H1 (cell line): ENCODE data around the gene NKPD1. TPM values are rescaled to one million over a fixed set of nuclear protein-coding genes. Genes with fewer than 3 reads are reported as not detected.

Experiments
- CTCF ChIA-PET: fragments of 300-600 bp; sonication (Branson Sonifier 250); formaldehyde crosslinking; loops from one replicate; lab custom pipeline; 2021; ENCODE audit not compliant: partially characterized antibody; lab: Charles Lee
- POLR2A ChIA-PET: fragments of 300-600 bp; sonication (Branson Sonifier 250); formaldehyde crosslinking; loops from one replicate; lab custom pipeline; 2021; ENCODE audit warnings: inconsistent platforms; ENCODE audit not compliant: partially characterized antibody; lab: Charles Lee
- DNase-seq, 2 experiments: peaks; one replicate each; pipeline versions ENCODE4 v3.0.0 to v3.0.0-alpha.2; 2010 to 2022; ENCODE audit warnings: low spot score in 2 of 2, low read depth in 1 of 2, mixed read lengths in 1 of 2
- FAIRE-seq: peaks from 2 replicates; lab custom pipeline; 2011; peaks lifted over from hg19 to GRCh38; lab: Jason Lieb, UNC
- H2AFZ ChIP-seq: 2 replicates; pipeline ENCODE4 v1.8.1; 2012; ENCODE audit warnings: low read length, inconsistent platforms
- H2AK5ac ChIP-seq: 2 replicates; pipeline ENCODE4 v1.6.1; 2013; ENCODE audit warnings: low read depth, low read length
- H2BK120ac ChIP-seq: replicated peaks from 2 replicates; pipeline ENCODE3; 2013; ENCODE audit warnings: low read depth, low read length, inconsistent platforms
- H2BK12ac ChIP-seq: 2 replicates; pipeline ENCODE4 v1.6.1; 2013; ENCODE audit warnings: low read depth, low read length
- H2BK15ac ChIP-seq: 2 replicates; pipeline ENCODE4 v1.6.1; 2013; ENCODE audit warnings: low read length
- H2BK20ac ChIP-seq: 2 replicates; pipeline ENCODE4 v1.6.1; 2013; ENCODE audit warnings: low read length
- H2BK5ac ChIP-seq: 2 replicates; pipeline ENCODE4 v1.6.1; 2013; ENCODE audit warnings: low read depth, low read length
- H3K14ac ChIP-seq: 2 replicates; pipeline ENCODE4 v1.6.1; 2013; ENCODE audit warnings: inconsistent platforms; ENCODE audit not compliant: insufficient read length
- H3K18ac ChIP-seq: 2 replicates; pipeline ENCODE4 v1.6.1; 2013; ENCODE audit warnings: low read length; ENCODE audit errors: extremely low read depth
- H3K23ac ChIP-seq: 2 replicates; pipeline ENCODE4 v1.6.1; 2013; ENCODE audit warnings: inconsistent platforms; ENCODE audit not compliant: insufficient read length
- H3K23me2 ChIP-seq: 2 replicates; pipeline ENCODE4 v1.6.1; 2013; ENCODE audit warnings: low read depth, low read length
- H3K27ac ChIP-seq: 2 replicates; pipeline ENCODE4 v1.6.1; 2011; ENCODE audit warnings: low read depth, low read length, inconsistent platforms
- H3K27me3 ChIP-seq, 4 experiments: replicated peaks in 1 of 4; 1 replicate in 1 of 4; 2 replicates in 3 of 4; pipeline versions ENCODE4 v1.6.1 to v1.8.1; 2011 to 2013; ENCODE audit warnings: low read length in 3 of 4, mild to moderate bottlenecking in 3 of 4, inconsistent platforms in 2 of 4, mixed read lengths in 2 of 4, moderate library complexity in 1 of 4; ENCODE audit not compliant: control insufficient read depth in 3 of 4, insufficient read depth in 3 of 4; ENCODE audit errors: extremely low read depth in 1 of 4
- H3K36me3 ChIP-seq, 4 experiments: 2 replicates each; pipeline versions ENCODE4 v1.6.1 to v1.8.1; 2011 to 2013; ENCODE audit warnings: mild to moderate bottlenecking in 4 of 4, low read length in 3 of 4, moderate library complexity in 2 of 4, control low read depth in 1 of 4, inconsistent platforms in 1 of 4; ENCODE audit not compliant: insufficient read depth in 4 of 4, control insufficient read depth in 2 of 4
- H3K4ac ChIP-seq: replicated peaks from 2 replicates; pipeline ENCODE3; 2013; ENCODE audit warnings: low read length, low read depth, mixed read lengths, inconsistent platforms; ENCODE audit not compliant: insufficient read length
- H3K4me1 ChIP-seq, 4 experiments: replicated peaks in 1 of 4; 1 replicate in 1 of 4; 2 replicates in 3 of 4; pipeline versions ENCODE4 v1.6.1 to v1.8.1; 2011 to 2013; ENCODE audit warnings: low read length in 3 of 4, inconsistent platforms in 2 of 4, mixed read lengths in 1 of 4; ENCODE audit not compliant: insufficient read depth in 4 of 4, control insufficient read depth in 3 of 4
- H3K4me2 ChIP-seq, 2 experiments: 2 replicates each; pipeline versions ENCODE4 v1.6.1 to v1.8.1; 2011 to 2013; ENCODE audit warnings: low read depth in 2 of 2, low read length in 2 of 2, control low read depth in 1 of 2, inconsistent platforms in 1 of 2, mild to moderate bottlenecking in 1 of 2; ENCODE audit not compliant: insufficient read depth in 1 of 2
- H3K4me3 ChIP-seq, 4 experiments: fragments of 200-600, 300-600 bp in 1 of 4; sonication (generic), shearing (Covaris generic), sonication (Bioruptor Twin) in 1 of 4; 2 replicates each; pipeline versions ENCODE4 v1.5.1 to v1.8.1; 2011 to 2016; ENCODE audit warnings: low read length in 4 of 4, low read depth in 3 of 4, control low read depth in 2 of 4, inconsistent platforms in 2 of 4, mild to moderate bottlenecking in 2 of 4, mixed read lengths in 1 of 4, moderate library complexity in 1 of 4; ENCODE audit not compliant: insufficient read depth in 2 of 4; ENCODE audit errors: extremely low read depth in 1 of 4
- H3K56ac ChIP-seq: replicated peaks from 2 replicates; pipeline ENCODE3; 2013; ENCODE audit warnings: low read depth, mild to moderate bottlenecking, mixed read lengths, low read length, inconsistent platforms; ENCODE audit not compliant: insufficient read length
- H3K79me1 ChIP-seq: 2 replicates; pipeline ENCODE4 v1.6.1; 2013; ENCODE audit warnings: low read depth, low read length, control low read depth
- H3K79me2 ChIP-seq, 2 experiments: 2 replicates each; pipeline versions ENCODE4 v1.6.1 to v1.8.1; 2012 to 2013; ENCODE audit warnings: low read length in 2 of 2, mild to moderate bottlenecking in 2 of 2, inconsistent platforms in 1 of 2; ENCODE audit not compliant: insufficient read depth in 2 of 2, control insufficient read depth in 1 of 2
- H3K9ac ChIP-seq, 4 experiments: replicated peaks in 1 of 4; 1 replicate in 1 of 4; 2 replicates in 3 of 4; pipeline versions ENCODE4 v1.6.1 to v1.8.1; 2011 to 2013; ENCODE audit warnings: low read depth in 3 of 4, low read length in 3 of 4, control low read depth in 2 of 4, mild to moderate bottlenecking in 2 of 4, moderate library complexity in 2 of 4, inconsistent platforms in 1 of 4; ENCODE audit errors: extremely low read depth in 1 of 4
- H3K9me3 ChIP-seq, 2 experiments: 2 replicates each; pipeline versions ENCODE4 v1.6.1 to v1.8.1; 2012 to 2013; ENCODE audit warnings: mild to moderate bottlenecking in 2 of 2, moderate library complexity in 2 of 2, control low read depth in 1 of 2, inconsistent platforms in 1 of 2, low read depth in 1 of 2, low read length in 1 of 2, mixed read lengths in 1 of 2; ENCODE audit not compliant: insufficient read depth in 2 of 2
- H4K20me1 ChIP-seq, 2 experiments: replicated peaks in 1 of 2; 2 replicates each; pipeline versions ENCODE3 to v1.8.1; 2011 to 2013; ENCODE audit warnings: inconsistent platforms in 2 of 2, low read length in 2 of 2, mild to moderate bottlenecking in 1 of 2; ENCODE audit not compliant: insufficient read depth in 2 of 2, control insufficient read depth in 1 of 2
- H4K5ac ChIP-seq: 2 replicates; pipeline ENCODE4 v1.6.1; 2013; ENCODE audit warnings: low read length, low read depth, mixed read lengths, inconsistent platforms; ENCODE audit not compliant: insufficient read length
- H4K8ac ChIP-seq: 2 replicates; pipeline ENCODE4 v1.8.0; 2013; ENCODE audit warnings: mild to moderate bottlenecking, moderate library complexity, low read length, inconsistent platforms; ENCODE audit not compliant: insufficient read depth; ENCODE audit errors: extremely low read depth
- H4K91ac ChIP-seq: replicated peaks from 2 replicates; pipeline ENCODE3; 2013; ENCODE audit warnings: low read length, mixed read lengths, inconsistent platforms; ENCODE audit not compliant: insufficient read length
- EGR1 ChIP-seq: IDR thresholded peaks from 2 replicates; pipeline ENCODE4 v1.6.1; 2011; ENCODE audit warnings: low read depth, low read length, borderline replicate concordance
- EZH2 ChIP-seq: fragments of 200-600 bp; sonication (generic); IDR thresholded peaks from 2 replicates; pipeline ENCODE4 v1.7.1; 2012; ENCODE audit warnings: low read depth, mild to moderate bottlenecking, moderate library complexity, low read length, inconsistent platforms; ENCODE audit not compliant: severe bottlenecking
- HDAC2 ChIP-seq, 2 experiments: fragments of 300-600 bp in 1 of 2; sonication (generic) in 1 of 2; IDR thresholded peaks; 2 replicates each; pipeline ENCODE4 v1.6.1; 2011 to 2012; ENCODE audit warnings: low read depth in 2 of 2, low read length in 2 of 2, mild to moderate bottlenecking in 2 of 2, moderate library complexity in 2 of 2, borderline replicate concordance in 1 of 2, inconsistent platforms in 1 of 2
- HDAC6 ChIP-seq: IDR thresholded peaks from one replicate; pipeline ENCODE4 v1.7.1; 2012; ENCODE audit warnings: low read depth, mild to moderate bottlenecking, inconsistent platforms, low read length, moderate library complexity
- KDM4A ChIP-seq: IDR thresholded peaks from one replicate; pipeline ENCODE4 v1.7.1; 2012; ENCODE audit warnings: low read depth, mild to moderate bottlenecking, moderate library complexity, low read length, inconsistent platforms; ENCODE audit not compliant: severe bottlenecking
- NANOG ChIP-seq: IDR thresholded peaks from 2 replicates; pipeline ENCODE4 v1.6.1; 2011; ENCODE audit warnings: low read length, low read depth, mild to moderate bottlenecking, inconsistent platforms; ENCODE audit not compliant: insufficient read depth, poor library complexity, severe bottlenecking
- RXRA ChIP-seq: IDR thresholded peaks from 2 replicates; pipeline ENCODE4 v1.6.1; 2011; ENCODE audit warnings: low read depth, mild to moderate bottlenecking, low read length, moderate library complexity; ENCODE audit not compliant: insufficient read depth
- WGBS, 2 experiments: shearing (Covaris generic) in 1 of 2; methylation state at CpG; one replicate each; pipeline versions ENCODE4 v1.1.6 to v1.1.7; 2013 to 2015; ENCODE audit warnings: low lambda C conversion rate in 2 of 2, mixed read lengths in 2 of 2, inconsistent platforms in 1 of 2, low coverage in 1 of 2, missing lambda C conversion rate in 1 of 2; ENCODE audit not compliant: insufficient replicate concordance in 2 of 2, insufficient coverage in 1 of 2, insufficient read length in 1 of 2; ENCODE audit errors: extremely low coverage in 1 of 2, missing lambda C conversion rate in 1 of 2; 5-methylcytosine and 5-hydroxymethylcytosine counted together
- polyA plus RNA-seq, 7 experiments: library from polyadenylated mRNA; depleted of rRNA in 3 of 7; stranded (reverse) in 5 of 7; unstranded in 2 of 7; fragments of >200 nt in 5 of 7; fragments of 200-250 nt in 2 of 7; gene quantifications; 1 replicate in 5 of 7; 2 replicates in 1 of 7; 4 replicates in 1 of 7; pipeline versions ENCODE4 v1.2.1 to v1.2.3, GENCODE V29; 2011 to 2013; ENCODE audit warnings: missing spikeins in 2 of 7, mixed read lengths in 2 of 7
- total RNA-seq: library from RNA; stranded (reverse); fragmentation: NEBNext Ultra II Directional; extraction: Animal tissue kit (Norgen Biotek cat#: 25700); gene quantifications from 2 replicates; pipeline ENCODE4 v1.2.1, GENCODE V29; 2021
- TF ChIP-seq, protein P1 (sequence below): IDR thresholded peaks from 2 replicates; pipeline ENCODE4 v1.6.1; 2012; ENCODE audit warnings: inconsistent platforms

The NKPD1 gene
- total and polyA plus RNA-seq, 2 of the 8 experiments (the other 6 are each of a cell fraction or from before 2014, with no cell fraction given): 0.30 to 0.39 TPM

DNA sequence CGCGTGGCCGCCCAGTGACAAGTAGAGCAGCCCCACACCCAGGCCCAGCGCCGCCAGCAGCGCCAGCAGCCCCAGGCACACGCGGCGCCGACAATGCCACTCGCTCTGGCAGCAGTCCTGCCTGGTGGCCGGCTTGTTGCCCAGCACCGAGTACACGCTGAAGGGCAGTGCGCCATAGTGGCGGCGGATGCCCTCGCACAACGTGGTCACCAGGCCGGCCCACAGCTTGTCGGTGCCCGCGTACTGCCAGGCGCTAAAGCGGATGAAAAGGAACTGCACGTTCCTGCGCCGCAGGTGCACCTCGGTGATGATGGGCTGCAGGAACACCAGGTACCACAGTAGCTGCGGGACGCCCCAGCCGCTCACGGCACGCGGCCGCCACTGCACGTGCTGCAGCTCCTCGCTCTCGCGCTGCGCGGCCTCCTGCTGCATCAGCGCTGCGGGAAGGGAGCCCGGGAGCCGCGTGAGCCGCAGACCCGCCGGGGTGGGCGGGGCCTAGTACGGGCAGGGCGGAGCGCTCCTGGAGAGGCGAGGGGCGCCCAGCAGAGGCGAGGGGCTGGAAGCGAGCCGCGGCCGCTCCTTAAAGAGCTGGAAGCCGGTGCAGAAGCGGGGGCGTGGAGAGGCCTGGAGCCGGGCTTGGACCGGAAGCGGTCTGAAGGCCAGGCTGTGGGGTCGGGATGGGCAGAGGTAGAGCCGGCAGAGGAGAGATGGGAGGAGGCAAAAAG, 7.3 kb downstream of the NKPD1 start:
- Histone ChIP-seq H3K4me2 (peak overlapping the region; percentile 72 to 77), H3K9me3 (peaks cover 0 to 8% of the 10 kb centered on the region in 2 experiments; a peak in 1 of 4 replicates), H3K14ac (no peak overlapping the region), H3K27me3 (peaks cover 16 to 49% (median 40%) of the 10 kb centered on the region in 4 experiments), H3K56ac (peak overlapping the region; percentile 12), H4K91ac (peak overlapping the region; percentile 72), H3K4ac (peak overlapping the region; percentile 53), H3K4me1 (peaks cover 0 to 13% (median 3%) of the 10 kb centered on the region in 4 experiments; a peak in 6 of 7 replicates), H3K9ac (no peak overlapping the region), H3K79me2 (no peaks in the 10 kb centered on the region), H3K23ac (no peak overlapping the region), H2BK12ac (peak overlapping the region; percentile 88; the same call in 1 of the 2 replicates), H3K18ac (peak overlapping the region; percentile 95), H3K79me1 (no peaks in the 10 kb centered on the region; the same call in 1 of the 2 replicates), H2BK5ac (peak overlapping the region; percentile 26; the same call in 1 of the 2 replicates), H3K4me3 (peak overlapping the region; percentile 17 to 55 (median 29)), H2AFZ (peak overlapping the region; percentile 77; the same call in 1 of the 2 replicates), H4K20me1 (peaks cover 0 to 14% of the 10 kb centered on the region in 2 experiments), H2BK20ac (no peak overlapping the region), H4K8ac (no peak overlapping the region; the same call in 1 of the 2 replicates), H2AK5ac (no peak overlapping the region), H3K27ac (no peak overlapping the region), H4K5ac (no peak overlapping the region), H2BK120ac (no peak overlapping the region), H3K36me3 (0 out of 8 replicates have a peak, but pooled peaks cover 0 to 2% (median 0%) of the 10 kb centered on the region in 4 experiments), H2BK15ac (peak overlapping the region; percentile 88; the same call in 1 of the 2 replicates), H3K23me2 (peaks cover 9% of the 10 kb centered on the region; the same call in 1 of the 2 replicates)
- 22% methylated on average over 64 of the region's 69 CpGs; no CpG with 5 or more reads in 1 of the 2 experiments for WGBS, 2 experiments
- DNase-seq (peak in 1 of 2 experiments; percentile 86), FAIRE-seq (no peak)
- CTCF ChIA-PET: interaction anchor here (1.0 to 2.3 kb wide), 9 partner anchors 10 to 201 kb away, joined by 3 to 10 read pairs (median 5); partner anchors contain the start of genes BLOC1S3 and TRAPPC6A
- POLR2A ChIA-PET: interaction anchor here (0.6 to 3.5 kb wide), 12 partner anchors 8 to 466 kb away, joined by 3 to 21 read pairs (median 4); partner anchors contain the start of genes NKPD1, PPP1R37 and TRAPPC6A
- TF ChIP-seq NANOG: no peak
- peak; percentile 83; the same call in 1 of the 2 replicates for TF ChIP-seq EGR1
- TF ChIP-seq HDAC2 (IDR thresholded peaks at IDR 0.05; ENCODE audit: borderline replicate concordance in 1 of 2, low read depth in 2 of 2, low read length in 2 of 2): 0 out of 4 replicates have a peak, but pooled peaks have one; percentile 13 to 45
- TF ChIP-seq EZH2: peak; percentile 21
- TF ChIP-seq, protein P1, sequence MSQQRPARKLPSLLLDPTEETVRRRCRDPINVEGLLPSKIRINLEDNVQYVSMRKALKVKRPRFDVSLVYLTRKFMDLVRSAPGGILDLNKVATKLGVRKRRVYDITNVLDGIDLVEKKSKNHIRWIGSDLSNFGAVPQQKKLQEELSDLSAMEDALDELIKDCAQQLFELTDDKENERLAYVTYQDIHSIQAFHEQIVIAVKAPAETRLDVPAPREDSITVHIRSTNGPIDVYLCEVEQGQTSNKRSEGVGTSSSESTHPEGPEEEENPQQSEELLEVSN: peak; percentile 77
- peak; percentile 51 for TF ChIP-seq KDM4A
- no peak for TF ChIP-seq RXRA
- TF ChIP-seq HDAC6: no peak
